IPS-18c (cell line): ENCODE results near the gene HAX1.
"Not testable (repeated sequence)": the region's sequence is repeated elsewhere in the genome, so short reads cannot be mapped to it uniquely, and the experiment has no call there.

Experiments used
- H3K4me3 ChIP-seq: 2 replicates; pipeline ENCODE4 v1.7.0; 2013; ENCODE audit warnings: low read depth, mild to moderate bottlenecking, low read length, moderate library complexity; ENCODE audit not compliant: insufficient read depth
- H3K9me3 ChIP-seq: one replicate; pipeline ENCODE4 v1.6.1; 2013; ENCODE audit warnings: mild to moderate bottlenecking, low read length, moderate library complexity; ENCODE audit not compliant: control insufficient read depth, insufficient read depth

The HAX1 gene

DNA sequence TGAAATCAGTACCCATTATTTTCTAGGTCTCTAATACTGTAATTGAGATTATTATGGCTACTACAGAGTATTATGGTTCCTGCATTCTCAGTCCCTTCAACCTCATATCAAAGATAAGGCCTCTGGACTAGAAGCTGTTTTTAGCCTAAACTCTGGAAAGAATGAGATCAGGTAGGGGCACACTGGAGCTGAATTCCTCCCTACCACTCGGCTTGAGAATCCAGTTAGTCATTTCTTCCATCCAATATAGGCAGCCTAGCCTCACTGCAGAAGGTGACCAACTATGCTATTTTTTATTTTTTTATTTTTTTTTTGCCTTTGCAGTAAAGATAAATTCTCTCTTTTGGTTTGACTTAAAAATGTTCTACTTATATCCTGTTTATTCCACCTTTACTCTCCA, 8.0 kb upstream of the HAX1 start:
- Histone ChIP-seq H3K4me3 (no peak overlapping the region), H3K9me3 (no peaks in the 10 kb centered on the region)

- Histone ChIP-seq H3K4me3 (no peak overlapping the region), H3K9me3 (no peaks in the 10 kb centered on the region)
These were observed 6.8 kb upstream of the HAX1 start for GRCh38 chr1:154265586-154265985.

DNA sequence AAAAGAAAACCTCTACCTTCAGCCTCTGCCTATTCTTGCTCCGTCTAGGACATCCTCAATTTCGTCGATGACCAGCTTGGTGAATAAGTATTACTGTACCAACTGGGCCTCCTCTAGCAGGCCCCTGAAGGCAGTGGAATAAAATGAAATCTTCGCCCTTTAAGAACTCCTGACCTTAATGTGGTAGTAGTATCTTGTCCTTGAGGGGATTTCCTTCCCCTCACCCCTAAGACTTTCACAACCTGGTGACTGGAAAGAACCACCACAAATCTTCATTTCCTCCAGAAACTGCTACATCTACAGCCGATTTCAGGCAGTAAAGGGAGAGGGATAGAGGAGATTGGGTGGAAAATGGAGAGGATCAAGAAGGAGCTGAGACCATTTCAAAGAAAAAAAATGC, 1.6 kb upstream of the HAX1 start:
- Histone ChIP-seq H3K9me3 (no peaks in the 10 kb centered on the region), H3K4me3 (no peak overlapping the region)

DNA sequence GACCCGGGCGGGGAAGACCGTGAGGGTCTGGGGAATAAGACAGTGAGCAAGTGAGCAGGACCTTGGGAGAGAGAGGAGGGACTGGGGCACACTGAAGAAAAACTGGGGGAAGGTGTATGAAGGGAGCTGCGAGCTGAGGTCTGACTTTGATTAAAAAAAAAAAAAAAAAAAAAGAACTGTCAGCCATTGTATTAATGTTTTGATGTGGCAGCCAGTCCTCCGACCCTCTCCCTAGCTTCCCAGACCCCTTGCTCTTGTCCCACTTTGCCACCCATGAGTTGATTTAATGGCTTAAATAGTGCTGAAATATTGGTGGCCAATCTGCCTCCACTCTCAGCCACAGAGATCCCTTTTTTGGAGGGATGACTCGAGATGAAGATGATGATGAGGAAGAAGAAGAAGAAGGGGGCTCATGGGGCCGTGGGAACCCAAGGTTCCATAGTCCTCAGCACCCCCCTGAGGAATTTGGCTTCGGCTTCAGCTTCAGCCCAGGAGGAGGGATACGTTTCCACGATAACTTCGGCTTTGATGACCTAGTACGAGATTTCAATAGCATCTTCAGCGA, 652 bp downstream of the HAX1 start:
- Histone ChIP-seq H3K4me3 (peak overlapping the region; percentile 68), H3K9me3 (no peaks in the 10 kb centered on the region)

- Histone ChIP-seq H3K4me3 (no peak overlapping the region), H3K9me3 (no peaks in the 10 kb centered on the region)
These were observed 4.4 kb downstream of the HAX1 start for GRCh38 chr1:154276797-154277196.

- H3K9me3 ChIP-seq = not testable (repeated sequence)
These were observed 15.2 kb downstream of the HAX1 start for GRCh38 chr1:154287591-154287990.

GRCh38 chr1:154288661-154289060, 16.2 kb downstream of the HAX1 start:
- peaks cover 2% of the 10 kb centered on the region for H3K9me3 ChIP-seq
- no peak overlapping the region for H3K4me3 ChIP-seq

More at GRCh38 chr1:154287591-154287990, 15.2 kb downstream of the HAX1 start:
- not testable (repeated sequence) for H3K4me3 ChIP-seq

DNA sequence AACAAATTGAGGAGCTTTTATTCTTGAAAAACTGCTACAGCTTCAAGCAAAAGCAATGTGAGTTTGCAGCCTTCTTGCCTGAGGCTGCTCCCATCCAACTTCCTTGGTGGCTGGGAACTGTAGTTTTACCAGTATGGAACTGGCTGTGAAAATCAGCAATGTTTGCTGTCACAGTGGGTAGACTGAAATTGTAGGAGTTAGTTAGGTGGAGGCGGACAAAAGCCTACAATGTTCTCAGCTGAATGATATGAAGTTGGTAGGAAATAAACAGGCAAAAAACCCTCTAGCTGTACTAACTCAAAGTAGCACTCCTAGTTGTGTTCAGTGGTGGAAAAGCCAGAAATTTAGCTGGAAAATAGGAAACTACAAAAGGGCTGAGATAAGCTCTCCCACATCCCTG, 18.5 kb downstream of the HAX1 start:
- Histone ChIP-seq H3K4me3 (no peak overlapping the region), H3K9me3 (peaks cover 2% of the 10 kb centered on the region)

- peaks cover 4% of the 10 kb centered on the region for H3K9me3 ChIP-seq
- no peak overlapping the region for H3K4me3 ChIP-seq
These were observed 23.2 kb downstream of the HAX1 start for GRCh38 chr1:154295408-154296235.

- H3K9me3 ChIP-seq = peaks cover 4% of the 10 kb centered on the region
- H3K4me3 ChIP-seq = no peak overlapping the region
These were observed 29.2 kb downstream of the HAX1 start for GRCh38 chr1:154301582-154301981.

- peaks cover 2% of the 10 kb centered on the region for H3K9me3 ChIP-seq
- no peak overlapping the region for H3K4me3 ChIP-seq
These were observed 32.4 kb downstream of the HAX1 start for GRCh38 chr1:154304664-154305337.

- Histone ChIP-seq H3K4me3 (no peak overlapping the region), H3K9me3 (peaks cover 2% of the 10 kb centered on the region)
These were observed 33.7 kb downstream of the HAX1 start for GRCh38 chr1:154306151-154306550.

DNA sequence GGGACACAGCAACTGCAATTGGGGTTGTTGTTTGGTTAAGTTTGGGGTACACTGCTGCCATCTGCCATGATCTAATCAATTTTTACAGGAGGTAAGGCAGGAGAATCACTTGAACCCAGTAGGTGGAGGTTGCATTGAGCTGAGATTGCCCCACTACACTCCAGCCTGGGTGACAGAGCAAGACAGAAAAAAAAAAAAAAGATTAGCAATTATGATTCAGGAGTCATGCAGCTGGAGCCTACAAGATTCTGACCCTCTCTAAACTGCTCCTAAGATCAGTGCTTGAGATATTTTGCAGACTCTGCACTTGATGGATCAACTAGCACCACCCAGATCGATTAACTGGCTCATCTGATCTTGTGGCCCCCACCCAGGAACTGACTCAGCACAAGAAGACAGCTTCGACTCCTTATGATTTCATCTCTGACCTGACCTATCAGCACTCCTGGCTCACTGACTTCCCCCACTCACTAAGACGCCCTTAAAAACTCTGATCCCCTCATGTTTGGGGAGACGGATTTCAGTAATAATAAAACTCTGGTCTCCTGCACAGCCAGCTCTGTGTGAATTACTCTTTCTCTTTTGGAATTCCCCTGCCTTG, 35.3 kb downstream of the HAX1 start:
- H3K4me3 ChIP-seq, H3K9me3 ChIP-seq: not testable (repeated sequence)

DNA sequence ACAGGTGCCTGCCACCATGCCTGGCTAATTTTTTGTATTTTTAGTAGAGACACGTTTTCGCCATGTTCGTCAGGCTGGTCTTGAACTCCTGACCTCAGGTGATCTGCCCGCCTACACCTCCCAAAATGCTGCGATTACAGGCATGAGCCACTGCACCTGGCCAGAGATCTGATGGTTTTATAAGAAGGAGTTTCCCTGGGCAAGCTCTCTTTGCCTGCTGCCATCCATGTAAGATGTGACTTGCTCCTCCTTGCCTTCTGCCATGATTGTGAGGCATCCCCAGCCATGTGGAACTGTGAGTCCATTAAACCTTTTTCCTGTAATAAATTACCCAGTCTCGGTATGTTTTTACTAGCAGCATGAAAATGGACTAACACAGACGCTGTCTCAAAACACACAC, 36.7 kb downstream of the HAX1 start:
- not testable (repeated sequence) for H3K4me3 ChIP-seq, H3K9me3 ChIP-seq

DNA sequence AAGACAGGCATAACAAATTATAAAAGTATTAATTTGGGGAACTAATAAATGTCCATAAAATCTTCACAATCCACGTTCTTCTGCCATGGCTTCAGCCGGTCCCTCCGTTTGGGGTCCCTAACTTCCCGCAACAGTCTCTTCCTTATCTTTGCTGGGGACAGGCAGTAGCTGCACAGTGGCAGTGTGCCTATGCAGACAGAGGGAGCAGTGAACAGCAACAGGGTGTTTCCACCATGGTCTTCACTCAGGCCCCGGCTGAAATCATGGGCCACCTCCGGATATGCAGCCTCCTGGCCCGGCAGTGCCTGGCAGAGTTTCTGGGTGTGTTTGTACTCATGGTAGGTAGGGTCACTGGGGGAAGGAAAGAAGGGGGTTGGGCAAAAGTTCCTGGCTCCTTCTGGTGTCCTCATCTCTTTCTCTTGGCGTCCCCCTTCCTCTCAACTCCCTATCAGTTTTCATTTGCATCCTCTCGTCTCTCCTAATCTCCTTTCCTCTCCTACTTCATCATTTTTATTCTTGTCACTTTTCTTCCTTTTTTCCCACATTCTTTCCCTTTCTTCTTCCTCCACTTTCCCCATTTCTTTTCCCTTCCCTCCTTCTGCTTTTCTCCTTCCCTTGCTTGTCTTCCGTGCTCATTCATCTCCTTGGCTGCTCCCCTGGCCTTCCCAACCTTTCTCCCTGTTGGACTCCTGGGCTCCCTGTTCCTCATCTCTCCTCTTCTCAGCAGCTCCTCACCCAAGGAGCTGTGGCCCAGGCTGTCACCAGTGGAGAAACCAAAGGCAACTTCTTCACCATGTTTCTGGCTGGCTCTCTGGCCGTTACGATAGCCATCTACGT, 40.0 kb downstream of the HAX1 start:
- not testable (repeated sequence) for H3K9me3 ChIP-seq, H3K4me3 ChIP-seq

GRCh38 chr1:154313066-154313356, 40.6 kb downstream of the HAX1 start:
- no peak overlapping the region for H3K4me3 ChIP-seq
- H3K9me3 ChIP-seq = peaks cover 2% of the 10 kb centered on the region

- H3K9me3 ChIP-seq, H3K4me3 ChIP-seq: not testable (repeated sequence)
These were observed 41.8 kb downstream of the HAX1 start for GRCh38 chr1:154314226-154314625.
